ENCODE data around the gene USP31. TPM values are rescaled to one million over a fixed set of nuclear protein-coding genes. Genes with fewer than 3 reads are reported as not detected.
A peak's percentile ranks its signal among the peaks of the same experiment; 100 is the strongest.

USP31 gene
- total and polyA plus RNA-seq, 2 donors from 2014 or later, result 3.5 to 19.7 TPM

GRCh38 chr16:23125277-23125676 lies 24.0 kb downstream of the USP31 start:
- peak; percentile 61 to 88 (median 71) for DNase-seq
- Histone ChIP-seq H3K9me3 (ENCODE audit: control insufficient read depth in 2 of 3, insufficient read depth in 1 of 3, low read length in 3 of 3) (no peaks in the 10 kb centered on the region), H3K4me3 (ENCODE audit: low read length in 3 of 3) (no peak overlapping the region), H3K9ac (ENCODE audit: low read length in 3 of 3) (no peak overlapping the region), H3K27ac (ENCODE audit: low read depth in 2 of 2, low read length in 2 of 2) (peak overlapping the region in 1 of 2 donors; percentile 67), H3K36me3 (ENCODE audit: control insufficient read depth in 2 of 3, insufficient read depth in 3 of 3, low read length in 3 of 3) (no peaks in the 10 kb centered on the region), H3K4me1 (ENCODE audit: control insufficient read depth in 2 of 3, insufficient read depth in 2 of 3, low read depth in 1 of 3, low read length in 3 of 3) (peaks cover 8 to 18% (median 9%) of the 10 kb centered on the region in 3 donors), H3K27me3 (ENCODE audit: control insufficient read depth, insufficient read depth, low read length) (no peaks in the 10 kb centered on the region)
- no peak for FAIRE-seq
- no peak for TF ChIP-seq CTCF (IDR thresholded peaks at IDR 0.05; ENCODE audit: borderline replicate concordance, extremely low read depth, insufficient read depth)
- intact Hi-C loops (cut with DNase I), result no loop called here

- no peaks in the 10 kb centered on the region for H3K36me3 ChIP-seq (ENCODE audit: control insufficient read depth in 2 of 3, insufficient read depth in 3 of 3, low read length in 3 of 3)
- H3K27me3 ChIP-seq (ENCODE audit: control insufficient read depth, insufficient read depth, low read length), result no peaks in the 10 kb centered on the region
- no peak overlapping the region for H3K4me3 ChIP-seq (ENCODE audit: low read length in 3 of 3)
- DNase-seq (no peak), FAIRE-seq (no peak)
- H3K4me1 ChIP-seq (ENCODE audit: control insufficient read depth in 2 of 3, insufficient read depth in 2 of 3, low read depth in 1 of 3, low read length in 3 of 3), result peaks cover 9 to 18% (median 11%) of the 10 kb centered on the region in 3 donors
- H3K9ac ChIP-seq (ENCODE audit: low read length in 3 of 3), result no peak overlapping the region
- TF ChIP-seq CTCF (IDR thresholded peaks at IDR 0.05; ENCODE audit: borderline replicate concordance, extremely low read depth, insufficient read depth), result no peak
- intact Hi-C loops (cut with DNase I), result no loop called here
- no peaks in the 10 kb centered on the region for H3K9me3 ChIP-seq (ENCODE audit: control insufficient read depth in 2 of 3, insufficient read depth in 1 of 3, low read length in 3 of 3)
- H3K27ac ChIP-seq (ENCODE audit: low read depth in 2 of 2, low read length in 2 of 2), result peak overlapping the region in 1 of 2 donors; percentile 21
Measured at GRCh38 chr16:23124315-23124714, 24.9 kb downstream of the USP31 start.

GRCh38 chr16:23122144-23122543 lies 27.1 kb downstream of the USP31 start:
- Histone ChIP-seq H3K27me3 (ENCODE audit: control insufficient read depth, insufficient read depth, low read length) (no peaks in the 10 kb centered on the region), H3K27ac (ENCODE audit: low read depth in 2 of 2, low read length in 2 of 2) (no peak overlapping the region), H3K36me3 (ENCODE audit: control insufficient read depth in 2 of 3, insufficient read depth in 3 of 3, low read length in 3 of 3) (no peaks in the 10 kb centered on the region), H3K4me3 (ENCODE audit: low read length in 3 of 3) (no peak overlapping the region), H3K9ac (ENCODE audit: low read length in 3 of 3) (no peak overlapping the region), H3K9me3 (ENCODE audit: control insufficient read depth in 2 of 3, insufficient read depth in 1 of 3, low read length in 3 of 3) (no peaks in the 10 kb centered on the region), H3K4me1 (ENCODE audit: control insufficient read depth in 2 of 3, insufficient read depth in 2 of 3, low read depth in 1 of 3, low read length in 3 of 3) (peaks cover 9 to 19% (median 11%) of the 10 kb centered on the region in 3 donors)
- TF ChIP-seq CTCF (IDR thresholded peaks at IDR 0.05; ENCODE audit: borderline replicate concordance, extremely low read depth, insufficient read depth), result no peak
- DNase-seq (no peak), FAIRE-seq (no peak)
- intact Hi-C loops (cut with DNase I), result no loop called here

- H3K27ac ChIP-seq (ENCODE audit: low read depth in 2 of 2, low read length in 2 of 2), result peak overlapping the region in 1 of 2 donors; percentile 18
Measured at GRCh38 chr16:23121024-23121423, 28.2 kb downstream of the USP31 start.

More at GRCh38 chr16:23121024-23121423, 28.2 kb downstream of the USP31 start:
- Histone ChIP-seq H3K9ac (ENCODE audit: low read length in 3 of 3) (no peak overlapping the region), H3K27me3 (ENCODE audit: control insufficient read depth, insufficient read depth, low read length) (no peaks in the 10 kb centered on the region), H3K4me3 (ENCODE audit: low read length in 3 of 3) (no peak overlapping the region), H3K36me3 (ENCODE audit: control insufficient read depth in 2 of 3, insufficient read depth in 3 of 3, low read length in 3 of 3) (no peaks in the 10 kb centered on the region), H3K4me1 (ENCODE audit: control insufficient read depth in 2 of 3, insufficient read depth in 2 of 3, low read depth in 1 of 3, low read length in 3 of 3) (peaks cover 9 to 19% (median 11%) of the 10 kb centered on the region in 3 donors), H3K9me3 (ENCODE audit: control insufficient read depth in 2 of 3, insufficient read depth in 1 of 3, low read length in 3 of 3) (no peaks in the 10 kb centered on the region)
- intact Hi-C loops (cut with DNase I), result no loop called here
- DNase-seq (peak in 2 of 5 donors; percentile 15 to 55), FAIRE-seq (no peak)
- no peak for TF ChIP-seq CTCF (IDR thresholded peaks at IDR 0.05; ENCODE audit: borderline replicate concordance, extremely low read depth, insufficient read depth)

All from kidney (tissue), 14 donors.